22Rv1 (cell line): ENCODE measurements around the gene DPEP2.

ENCODE experiments used
- ZFX ChIP-seq: fragments of 450-650 bp; IDR thresholded peaks from 2 replicates; pipeline ENCODE4 v1.6.1; 2017; ENCODE audit warnings: antibody characterized with exemption, borderline replicate concordance
- TF ChIP-seq, protein P1 (sequence below): fragments of 450-650 bp; IDR thresholded peaks from 2 replicates; pipeline ENCODE4 v1.5.1; 2017; ENCODE audit warnings: mild to moderate bottlenecking

DNA sequence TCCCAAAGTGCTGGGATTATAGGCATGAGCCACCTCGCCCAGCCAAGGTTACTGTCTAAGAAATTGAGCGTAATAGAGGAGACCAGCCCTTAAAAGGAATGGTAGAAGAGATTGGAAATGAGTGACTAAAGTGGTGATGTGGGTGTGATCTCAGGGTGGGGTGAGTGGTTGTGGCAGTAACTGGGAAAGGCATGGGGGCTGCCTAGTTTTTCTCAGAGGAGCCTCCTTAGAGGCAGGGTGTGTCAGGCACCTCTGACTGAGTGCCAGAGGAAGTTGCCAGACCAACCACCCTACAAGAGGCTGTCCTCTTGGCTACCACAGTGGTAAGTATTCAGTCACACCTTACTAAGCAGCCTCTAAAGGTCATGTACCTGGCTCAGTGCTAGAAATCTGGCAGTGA lies 32.7 kb upstream of the DPEP2 start:
- TF ChIP-seq, protein P1, sequence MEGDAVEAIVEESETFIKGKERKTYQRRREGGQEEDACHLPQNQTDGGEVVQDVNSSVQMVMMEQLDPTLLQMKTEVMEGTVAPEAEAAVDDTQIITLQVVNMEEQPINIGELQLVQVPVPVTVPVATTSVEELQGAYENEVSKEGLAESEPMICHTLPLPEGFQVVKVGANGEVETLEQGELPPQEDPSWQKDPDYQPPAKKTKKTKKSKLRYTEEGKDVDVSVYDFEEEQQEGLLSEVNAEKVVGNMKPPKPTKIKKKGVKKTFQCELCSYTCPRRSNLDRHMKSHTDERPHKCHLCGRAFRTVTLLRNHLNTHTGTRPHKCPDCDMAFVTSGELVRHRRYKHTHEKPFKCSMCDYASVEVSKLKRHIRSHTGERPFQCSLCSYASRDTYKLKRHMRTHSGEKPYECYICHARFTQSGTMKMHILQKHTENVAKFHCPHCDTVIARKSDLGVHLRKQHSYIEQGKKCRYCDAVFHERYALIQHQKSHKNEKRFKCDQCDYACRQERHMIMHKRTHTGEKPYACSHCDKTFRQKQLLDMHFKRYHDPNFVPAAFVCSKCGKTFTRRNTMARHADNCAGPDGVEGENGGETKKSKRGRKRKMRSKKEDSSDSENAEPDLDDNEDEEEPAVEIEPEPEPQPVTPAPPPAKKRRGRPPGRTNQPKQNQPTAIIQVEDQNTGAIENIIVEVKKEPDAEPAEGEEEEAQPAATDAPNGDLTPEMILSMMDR = no peak
- no peak for TF ChIP-seq ZFX
